ENCODE results near the gene CLEC3B.

CLEC3B gene

DNA sequence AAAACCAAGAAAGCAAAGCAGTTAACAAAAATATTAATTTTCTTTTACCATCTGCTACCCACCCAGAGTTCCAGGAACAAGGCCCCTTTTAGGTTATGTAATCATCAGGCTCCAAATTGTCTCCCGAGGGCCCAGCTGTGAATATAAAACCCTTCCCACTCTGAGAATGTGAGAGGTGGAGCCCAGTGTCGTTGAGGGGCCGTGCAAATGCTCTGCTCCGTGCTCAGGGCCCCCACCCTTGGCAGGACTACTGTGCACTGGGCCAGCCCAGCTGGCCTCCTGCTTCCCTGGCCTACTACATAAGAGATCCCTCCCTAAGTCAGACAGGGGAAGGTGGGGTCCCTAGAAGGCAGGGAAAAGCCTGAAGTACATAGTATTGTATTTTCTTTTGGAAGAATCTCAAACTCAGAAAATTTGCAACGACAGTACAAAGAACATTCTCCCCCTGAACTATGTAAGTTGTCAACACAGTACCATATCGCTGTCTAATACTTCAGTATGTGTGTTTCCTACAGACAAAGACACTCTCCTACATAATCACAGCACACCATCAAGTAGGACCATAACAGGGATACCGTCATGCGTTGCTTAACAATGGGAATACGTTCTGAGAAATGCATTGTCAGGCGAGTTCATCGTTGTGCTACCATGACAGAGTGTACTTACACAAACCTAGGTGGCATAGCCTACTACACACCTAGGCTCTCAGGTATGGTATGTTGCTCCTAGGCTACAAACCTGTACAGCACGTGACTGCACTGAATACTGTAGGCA lies 4.4 kb upstream of the CLEC3B start:
- H3K9me3 ChIP-seq (ENCODE audit: control insufficient read depth, insufficient read depth, low read length), result no peaks in the 10 kb centered on the region
- no peak overlapping the region for H3K4me3 ChIP-seq (ENCODE audit: low read depth, low read length)
- H3K4me1 ChIP-seq (ENCODE audit: control insufficient read depth, insufficient read depth, low read length), result 0 out of 2 replicates have a peak, but pooled peaks cover 3% of the 10 kb centered on the region
- no peaks in the 10 kb centered on the region for H3K27me3 ChIP-seq (ENCODE audit: control insufficient read depth, insufficient read depth, low read length)
- no peaks in the 10 kb centered on the region for H3K36me3 ChIP-seq (ENCODE audit: control insufficient read depth, insufficient read depth, low read length)
- H3K9ac ChIP-seq (ENCODE audit: low read depth, low read length), result no peak overlapping the region
- H3K27ac ChIP-seq (ENCODE audit: low read depth, low read length), result no peak overlapping the region

GRCh38 chr3:45023675-45024074 lies 2.4 kb upstream of the CLEC3B start:
- no peaks in the 10 kb centered on the region for H3K36me3 ChIP-seq (ENCODE audit: control insufficient read depth, insufficient read depth, low read length)
- H3K27ac ChIP-seq (ENCODE audit: low read depth, low read length), result no peak overlapping the region
- H3K4me3 ChIP-seq (ENCODE audit: low read depth, low read length), result no peak overlapping the region
- H3K9ac ChIP-seq (ENCODE audit: low read depth, low read length), result no peak overlapping the region
- no peaks in the 10 kb centered on the region for H3K9me3 ChIP-seq (ENCODE audit: control insufficient read depth, insufficient read depth, low read length)
- H3K27me3 ChIP-seq (ENCODE audit: control insufficient read depth, insufficient read depth, low read length), result no peaks in the 10 kb centered on the region
- H3K4me1 ChIP-seq (ENCODE audit: control insufficient read depth, insufficient read depth, low read length), result no peaks in the 10 kb centered on the region

DNA sequence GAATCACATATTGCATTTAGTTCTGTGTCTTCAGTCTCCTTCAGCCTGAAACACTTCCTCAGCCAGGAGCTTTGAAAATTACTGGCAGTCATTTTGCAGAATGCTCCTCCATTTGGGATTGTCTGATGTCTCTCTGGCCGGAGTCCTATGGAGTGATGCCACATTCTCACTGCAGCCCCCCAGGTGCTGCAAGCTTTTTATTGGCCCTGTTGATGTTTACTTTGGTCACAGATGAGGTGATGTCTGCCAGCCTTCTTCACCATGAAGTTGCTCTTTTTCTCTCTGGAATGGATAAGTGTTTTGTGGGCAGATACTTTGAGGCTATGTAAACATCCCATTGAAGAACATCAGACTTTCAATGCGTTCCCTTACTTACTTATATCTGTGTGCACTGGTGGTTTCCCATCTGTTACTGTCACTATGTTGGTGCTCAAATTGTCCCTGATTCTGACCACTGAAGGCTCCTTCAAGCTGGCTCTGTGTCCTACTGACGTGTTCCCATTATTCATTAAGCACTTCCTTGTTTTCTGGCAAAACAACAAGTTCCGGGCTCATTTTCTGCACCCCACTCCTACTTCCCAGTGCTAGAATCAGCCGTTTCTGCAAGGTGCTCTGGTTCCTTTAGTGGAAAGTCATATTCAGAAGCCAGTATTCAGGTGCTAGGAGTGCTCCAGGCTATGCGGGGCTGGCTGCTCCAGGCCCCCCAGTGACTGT lies 1.4 kb upstream of the CLEC3B start:
- no peak overlapping the region for H3K27ac ChIP-seq (ENCODE audit: low read depth, low read length)

DNA sequence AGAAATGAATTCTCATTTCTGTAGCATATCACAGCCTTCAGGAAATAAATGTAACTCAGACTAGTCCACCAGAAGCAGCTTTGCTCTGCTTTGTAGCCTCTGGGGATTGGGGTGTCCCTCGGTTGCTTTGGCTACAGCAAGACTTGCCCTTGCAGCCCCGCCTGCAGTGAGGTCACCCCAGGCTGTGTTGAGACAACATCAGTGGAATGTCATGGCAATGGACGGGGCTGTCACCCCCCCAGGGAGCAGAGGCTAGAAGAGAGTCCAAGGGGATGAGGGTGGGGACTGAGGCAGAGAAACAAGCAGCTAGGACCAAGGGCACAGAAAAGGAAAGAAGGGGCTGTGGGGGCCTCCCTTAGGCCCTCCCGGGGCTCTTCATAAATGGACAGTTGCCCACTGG lies 854 bp downstream of the CLEC3B start:
- H3K9ac ChIP-seq (ENCODE audit: low read depth, low read length), result no peak overlapping the region
- no peak overlapping the region for H3K4me3 ChIP-seq (ENCODE audit: low read depth, low read length)
- H3K27ac ChIP-seq (ENCODE audit: low read depth, low read length), result no peak overlapping the region
- no peaks in the 10 kb centered on the region for H3K36me3 ChIP-seq (ENCODE audit: control insufficient read depth, insufficient read depth, low read length)
- no peaks in the 10 kb centered on the region for H3K9me3 ChIP-seq (ENCODE audit: control insufficient read depth, insufficient read depth, low read length)
- H3K4me1 ChIP-seq (ENCODE audit: control insufficient read depth, insufficient read depth, low read length), result no peaks in the 10 kb centered on the region
- H3K27me3 ChIP-seq (ENCODE audit: control insufficient read depth, insufficient read depth, low read length), result no peaks in the 10 kb centered on the region

More for the DNA sequence above, 1.4 kb upstream of the CLEC3B start:
- Histone ChIP-seq H3K9ac (ENCODE audit: low read depth, low read length) (no peak overlapping the region), H3K9me3 (ENCODE audit: control insufficient read depth, insufficient read depth, low read length) (no peaks in the 10 kb centered on the region), H3K4me1 (ENCODE audit: control insufficient read depth, insufficient read depth, low read length) (no peaks in the 10 kb centered on the region), H3K4me3 (ENCODE audit: low read depth, low read length) (no peak overlapping the region), H3K27me3 (ENCODE audit: control insufficient read depth, insufficient read depth, low read length) (no peaks in the 10 kb centered on the region), H3K36me3 (ENCODE audit: control insufficient read depth, insufficient read depth, low read length) (no peaks in the 10 kb centered on the region)

- Histone ChIP-seq H3K27ac (ENCODE audit: low read depth, low read length) (no peak overlapping the region), H3K4me3 (ENCODE audit: low read depth, low read length) (no peak overlapping the region), H3K27me3 (ENCODE audit: control insufficient read depth, insufficient read depth, low read length) (no peaks in the 10 kb centered on the region), H3K4me1 (ENCODE audit: control insufficient read depth, insufficient read depth, low read length) (no peaks in the 10 kb centered on the region), H3K36me3 (ENCODE audit: control insufficient read depth, insufficient read depth, low read length) (no peaks in the 10 kb centered on the region), H3K9ac (ENCODE audit: low read depth, low read length) (no peak overlapping the region), H3K9me3 (ENCODE audit: control insufficient read depth, insufficient read depth, low read length) (no peaks in the 10 kb centered on the region)
Measured at GRCh38 chr3:45027441-45027840, 1.3 kb downstream of the CLEC3B start.

- Histone ChIP-seq H3K36me3 (ENCODE audit: control insufficient read depth, insufficient read depth, low read length) (no peaks in the 10 kb centered on the region), H3K9ac (ENCODE audit: low read depth, low read length) (no peak overlapping the region), H3K4me1 (ENCODE audit: control insufficient read depth, insufficient read depth, low read length) (no peaks in the 10 kb centered on the region), H3K27ac (ENCODE audit: low read depth, low read length) (no peak overlapping the region), H3K4me3 (ENCODE audit: low read depth, low read length) (no peak overlapping the region), H3K27me3 (ENCODE audit: control insufficient read depth, insufficient read depth, low read length) (peaks cover 15% of the 10 kb centered on the region), H3K9me3 (ENCODE audit: control insufficient read depth, insufficient read depth, low read length) (no peaks in the 10 kb centered on the region)
Measured at GRCh38 chr3:45029216-45029615, 3.1 kb downstream of the CLEC3B start.

GRCh38 chr3:45029661-45030060 lies 3.6 kb downstream of the CLEC3B start:
- no peak overlapping the region for H3K27ac ChIP-seq (ENCODE audit: low read depth, low read length)
- H3K4me3 ChIP-seq (ENCODE audit: low read depth, low read length), result no peak overlapping the region
- H3K9ac ChIP-seq (ENCODE audit: low read depth, low read length), result no peak overlapping the region
- no peaks in the 10 kb centered on the region for H3K9me3 ChIP-seq (ENCODE audit: control insufficient read depth, insufficient read depth, low read length)
- H3K4me1 ChIP-seq (ENCODE audit: control insufficient read depth, insufficient read depth, low read length), result no peaks in the 10 kb centered on the region
- H3K27me3 ChIP-seq (ENCODE audit: control insufficient read depth, insufficient read depth, low read length), result peaks cover 19% of the 10 kb centered on the region
- no peaks in the 10 kb centered on the region for H3K36me3 ChIP-seq (ENCODE audit: control insufficient read depth, insufficient read depth, low read length)

DNA sequence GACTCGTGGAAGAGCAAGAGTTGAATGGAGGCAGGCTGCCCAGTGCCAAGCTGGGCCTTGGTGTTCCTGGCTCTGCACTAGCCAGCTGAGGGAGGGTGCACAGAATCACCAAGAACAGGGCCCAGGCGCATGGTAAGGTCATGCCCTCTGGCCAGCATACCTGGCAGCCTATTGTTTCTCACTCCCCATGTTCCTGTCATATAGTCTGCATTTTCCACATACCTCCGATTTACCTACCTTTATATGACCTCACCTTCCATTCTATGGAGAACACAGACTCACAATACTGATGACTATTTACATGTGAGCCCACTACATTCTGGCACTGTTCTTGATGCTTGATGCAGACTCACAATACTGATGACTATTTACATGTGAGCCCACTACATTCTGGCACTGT lies 5.4 kb downstream of the CLEC3B start:
- no peaks in the 10 kb centered on the region for H3K4me1 ChIP-seq (ENCODE audit: control insufficient read depth, insufficient read depth, low read length)
- no peaks in the 10 kb centered on the region for H3K9me3 ChIP-seq (ENCODE audit: control insufficient read depth, insufficient read depth, low read length)
- no peak overlapping the region for H3K9ac ChIP-seq (ENCODE audit: low read depth, low read length)
- H3K36me3 ChIP-seq (ENCODE audit: control insufficient read depth, insufficient read depth, low read length), result no peaks in the 10 kb centered on the region
- H3K27ac ChIP-seq (ENCODE audit: low read depth, low read length), result no peak overlapping the region
- no peak overlapping the region for H3K4me3 ChIP-seq (ENCODE audit: low read depth, low read length)
- H3K27me3 ChIP-seq (ENCODE audit: control insufficient read depth, insufficient read depth, low read length), result peaks cover 38% of the 10 kb centered on the region

GRCh38 chr3:45032113-45032512 lies 6.0 kb downstream of the CLEC3B start:
- Histone ChIP-seq H3K9me3 (ENCODE audit: control insufficient read depth, insufficient read depth, low read length) (no peaks in the 10 kb centered on the region), H3K4me3 (ENCODE audit: low read depth, low read length) (no peak overlapping the region), H3K9ac (ENCODE audit: low read depth, low read length) (no peak overlapping the region), H3K27ac (ENCODE audit: low read depth, low read length) (no peak overlapping the region), H3K4me1 (ENCODE audit: control insufficient read depth, insufficient read depth, low read length) (no peaks in the 10 kb centered on the region), H3K27me3 (ENCODE audit: control insufficient read depth, insufficient read depth, low read length) (peaks cover 44% of the 10 kb centered on the region), H3K36me3 (ENCODE audit: control insufficient read depth, insufficient read depth, low read length) (no peaks in the 10 kb centered on the region)

- Histone ChIP-seq H3K27ac (ENCODE audit: low read depth, low read length) (no peak overlapping the region), H3K4me3 (ENCODE audit: low read depth, low read length) (no peak overlapping the region), H3K9ac (ENCODE audit: low read depth, low read length) (no peak overlapping the region), H3K4me1 (ENCODE audit: control insufficient read depth, insufficient read depth, low read length) (peaks cover 6% of the 10 kb centered on the region), H3K27me3 (ENCODE audit: control insufficient read depth, insufficient read depth, low read length) (peaks cover 46% of the 10 kb centered on the region), H3K9me3 (ENCODE audit: control insufficient read depth, insufficient read depth, low read length) (no peaks in the 10 kb centered on the region), H3K36me3 (ENCODE audit: control insufficient read depth, insufficient read depth, low read length) (no peaks in the 10 kb centered on the region)
Measured at GRCh38 chr3:45033791-45034190, 7.7 kb downstream of the CLEC3B start.

DNA sequence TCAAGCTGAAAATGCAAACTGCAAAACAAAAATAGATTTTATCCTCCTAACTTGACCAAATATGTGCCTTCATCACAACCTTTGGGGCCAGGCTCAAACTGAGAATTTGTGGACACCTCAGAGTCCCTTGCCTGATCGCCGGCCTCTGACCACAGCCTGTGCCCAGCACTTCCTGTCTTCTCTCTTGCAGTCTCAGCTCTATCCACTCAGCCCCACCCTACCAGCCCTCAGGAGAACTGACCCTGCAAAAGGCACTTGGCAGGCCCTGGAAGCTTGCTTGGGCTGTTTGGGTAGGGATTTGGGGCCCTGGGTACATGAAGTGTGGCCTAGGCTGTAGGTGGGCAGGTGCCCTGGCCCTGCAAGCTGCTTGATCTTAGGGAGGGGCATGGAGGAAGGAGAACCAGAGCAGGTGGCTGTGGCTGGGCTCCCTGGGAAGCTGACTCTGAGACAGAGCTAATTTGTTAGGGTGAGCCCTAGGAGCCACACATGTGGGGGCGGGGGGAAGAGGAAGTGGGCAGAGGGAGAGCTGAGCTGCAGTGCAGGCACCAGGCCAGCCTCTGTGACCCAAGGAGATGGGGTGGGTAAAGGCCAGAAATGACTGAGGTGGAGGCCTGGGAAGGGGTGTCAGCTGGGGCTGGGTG lies 8.6 kb downstream of the CLEC3B start:
- Histone ChIP-seq H3K27ac (ENCODE audit: low read depth, low read length) (no peak overlapping the region), H3K36me3 (ENCODE audit: control insufficient read depth, insufficient read depth, low read length) (no peaks in the 10 kb centered on the region), H3K27me3 (ENCODE audit: control insufficient read depth, insufficient read depth, low read length) (peaks cover 46% of the 10 kb centered on the region), H3K9me3 (ENCODE audit: control insufficient read depth, insufficient read depth, low read length) (no peaks in the 10 kb centered on the region), H3K9ac (ENCODE audit: low read depth, low read length) (no peak overlapping the region), H3K4me1 (ENCODE audit: control insufficient read depth, insufficient read depth, low read length) (peaks cover 6% of the 10 kb centered on the region), H3K4me3 (ENCODE audit: low read depth, low read length) (no peak overlapping the region)
